Astrocyte of the spinal cord (primary cell): ENCODE measurements around the gene SSR1.

Experiments
- DNase-seq: peaks from one replicate; pipeline ENCODE4 v3.0.0; 2011; ENCODE audit warnings: low read depth, low spot score
- H3K4me3 ChIP-seq: 2 replicates; pipeline ENCODE4 v1.5.1; 2011; ENCODE audit warnings: low read depth, mild to moderate bottlenecking, low read length, moderate library complexity
- in situ Hi-C: cut with HindIII; loops from 2 replicates; pipeline ENCODE4 v1.10.0; 2017; ENCODE audit warnings: low sequenced_read_pairs
- TF ChIP-seq, protein P1 (sequence below): IDR thresholded peaks from 2 replicates; pipeline ENCODE4 v1.5.1; 2012; ENCODE audit warnings: low read depth, mild to moderate bottlenecking, low read length, inconsistent platforms

Gene SSR1

DNA sequence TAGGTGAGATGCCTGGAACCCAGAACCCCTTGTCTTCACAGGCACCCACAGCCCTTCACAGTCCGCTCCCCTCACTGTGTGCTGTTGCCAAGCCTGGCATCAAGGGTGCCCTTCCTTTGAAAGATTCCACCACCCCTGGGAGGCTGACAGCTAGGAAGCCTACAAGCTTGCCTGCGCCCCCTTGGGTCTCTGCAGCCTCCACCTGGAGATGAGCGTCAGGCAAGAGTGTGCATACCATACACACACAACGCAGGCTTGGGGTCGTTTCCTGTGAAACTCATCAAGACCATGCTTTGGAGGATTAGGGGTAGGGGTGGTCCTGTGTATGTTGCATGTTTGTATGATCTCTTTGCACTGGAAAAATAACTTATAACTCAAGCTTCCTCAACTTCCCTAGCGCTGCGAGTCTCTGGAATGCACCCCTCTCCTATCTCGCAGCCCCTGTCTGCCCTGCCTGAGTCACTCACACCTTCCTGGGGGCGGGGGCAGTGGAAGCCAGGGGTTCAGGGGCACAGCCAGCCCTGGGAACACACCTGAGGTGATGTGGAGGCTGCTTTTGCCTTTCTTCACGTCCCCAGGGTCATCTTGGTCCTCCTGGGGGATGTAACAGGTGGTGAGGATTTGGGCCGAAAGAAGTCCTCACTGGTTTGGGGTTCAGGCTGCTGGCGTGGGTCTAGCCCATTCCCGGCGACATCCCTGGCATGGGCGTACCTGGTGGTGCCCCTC is 67.2 kb downstream of the SSR1 start:
- in situ Hi-C loops, result no loop called here
- H3K4me3 ChIP-seq, result no peak overlapping the region
- TF ChIP-seq, protein P1, sequence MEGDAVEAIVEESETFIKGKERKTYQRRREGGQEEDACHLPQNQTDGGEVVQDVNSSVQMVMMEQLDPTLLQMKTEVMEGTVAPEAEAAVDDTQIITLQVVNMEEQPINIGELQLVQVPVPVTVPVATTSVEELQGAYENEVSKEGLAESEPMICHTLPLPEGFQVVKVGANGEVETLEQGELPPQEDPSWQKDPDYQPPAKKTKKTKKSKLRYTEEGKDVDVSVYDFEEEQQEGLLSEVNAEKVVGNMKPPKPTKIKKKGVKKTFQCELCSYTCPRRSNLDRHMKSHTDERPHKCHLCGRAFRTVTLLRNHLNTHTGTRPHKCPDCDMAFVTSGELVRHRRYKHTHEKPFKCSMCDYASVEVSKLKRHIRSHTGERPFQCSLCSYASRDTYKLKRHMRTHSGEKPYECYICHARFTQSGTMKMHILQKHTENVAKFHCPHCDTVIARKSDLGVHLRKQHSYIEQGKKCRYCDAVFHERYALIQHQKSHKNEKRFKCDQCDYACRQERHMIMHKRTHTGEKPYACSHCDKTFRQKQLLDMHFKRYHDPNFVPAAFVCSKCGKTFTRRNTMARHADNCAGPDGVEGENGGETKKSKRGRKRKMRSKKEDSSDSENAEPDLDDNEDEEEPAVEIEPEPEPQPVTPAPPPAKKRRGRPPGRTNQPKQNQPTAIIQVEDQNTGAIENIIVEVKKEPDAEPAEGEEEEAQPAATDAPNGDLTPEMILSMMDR, result no peak
- DNase-seq, result no peak

DNA sequence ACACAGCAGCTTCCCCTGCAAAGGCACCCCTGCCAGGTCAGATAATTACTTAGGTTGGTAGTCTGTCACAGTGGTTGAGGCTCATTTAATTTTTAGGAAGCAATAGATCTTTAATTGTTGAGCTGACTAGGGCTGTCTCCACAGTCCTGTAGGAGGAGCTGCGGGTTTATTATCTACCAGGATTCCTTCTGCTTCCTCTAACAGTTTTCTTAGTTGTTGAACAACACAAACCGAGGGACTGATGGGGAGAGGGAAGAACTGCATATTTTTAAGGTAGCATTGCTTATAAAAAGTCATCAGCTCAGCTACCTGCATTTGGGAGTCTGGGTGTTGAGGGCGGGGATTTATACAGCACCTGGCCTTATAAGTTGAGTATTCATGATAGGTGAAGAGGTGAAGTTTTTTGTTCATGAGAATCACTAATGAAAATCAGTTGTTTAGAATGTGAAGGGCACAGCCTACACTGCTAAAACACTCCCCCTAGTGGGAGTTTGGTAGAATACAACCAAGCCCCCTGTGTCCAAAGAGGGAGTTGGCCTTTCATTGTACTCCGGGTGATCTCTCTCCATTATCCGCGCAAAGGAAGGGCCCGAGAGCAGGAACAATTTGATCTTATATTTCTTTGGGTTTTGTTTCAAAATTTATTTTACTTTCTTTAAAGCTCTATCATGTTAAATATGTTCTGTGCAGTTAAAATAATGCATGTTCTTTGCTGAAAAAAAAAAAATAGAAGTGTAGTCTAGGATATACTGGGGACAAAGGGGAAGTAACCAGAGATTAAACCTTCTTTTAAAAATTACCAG is 69.6 kb downstream of the SSR1 start:
- DNase-seq, result peak; percentile 71
- in situ Hi-C loops, result no loop called here
- no peak overlapping the region for H3K4me3 ChIP-seq
- TF ChIP-seq, protein P1, result peak; percentile 87

DNA sequence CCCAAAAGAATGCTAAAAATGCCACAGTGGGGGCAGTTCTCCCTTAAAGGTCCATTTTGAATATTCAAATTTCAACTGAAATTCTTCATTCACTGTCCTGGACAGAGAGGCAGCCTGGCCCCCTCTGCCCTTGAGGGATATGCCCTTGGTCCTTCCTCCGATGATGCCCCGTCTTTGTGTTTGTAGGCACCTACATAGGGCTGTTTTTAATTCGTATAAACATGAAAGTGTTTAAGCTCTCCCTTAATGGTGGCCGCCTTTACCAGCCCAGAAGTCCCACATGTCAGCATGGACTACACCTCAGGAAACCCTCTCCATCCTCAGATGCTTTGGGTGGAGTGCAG is 70.2 kb downstream of the SSR1 start:
- in situ Hi-C loops, result no loop called here
- no peak overlapping the region for H3K4me3 ChIP-seq
- TF ChIP-seq, protein P1, result no peak
- no peak for DNase-seq

DNA sequence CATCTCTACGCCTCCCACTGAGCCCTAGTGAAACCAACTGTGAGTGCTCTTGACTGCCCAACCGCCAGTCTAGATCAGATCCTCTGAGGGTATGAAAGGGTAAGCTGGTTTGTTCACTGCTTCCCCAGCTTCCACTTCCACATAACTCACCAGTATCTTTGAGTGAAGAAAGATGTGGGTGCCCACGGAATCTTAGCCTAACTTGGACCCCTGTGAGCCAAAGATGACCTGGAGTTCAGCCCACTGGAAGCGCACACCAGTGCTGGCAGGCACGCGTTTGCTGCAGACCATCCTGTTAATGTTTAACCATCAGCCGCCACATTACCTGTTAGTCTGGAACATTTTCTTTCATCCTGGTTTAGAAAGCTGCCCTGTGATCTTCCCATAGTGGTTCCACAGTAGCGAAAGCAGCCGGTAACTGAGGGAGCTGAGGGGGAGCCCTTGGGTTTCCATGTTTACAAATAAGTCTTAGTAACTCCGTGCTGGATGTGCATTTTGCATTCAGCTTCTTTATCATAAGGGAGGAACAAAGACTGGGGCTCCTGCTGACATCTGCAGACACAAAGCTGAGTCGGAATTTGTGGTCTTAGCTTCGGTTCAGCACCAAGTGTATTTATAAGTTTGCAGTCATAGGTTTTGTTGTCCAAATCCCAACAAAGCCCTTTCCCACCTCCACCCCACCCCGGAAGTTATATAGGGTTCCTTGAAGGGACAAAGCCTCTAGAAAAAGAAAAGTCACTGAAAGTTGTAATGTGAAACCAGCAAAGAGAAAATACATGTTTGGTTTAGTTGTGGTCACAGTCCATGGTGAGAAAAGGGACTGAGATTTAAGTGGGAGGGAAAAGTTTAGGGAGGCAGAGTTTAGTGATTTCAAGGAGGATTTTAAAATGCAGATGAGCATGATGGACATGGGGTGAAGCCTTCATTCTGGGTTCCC is 71.0 kb downstream of the SSR1 start:
- DNase-seq, result peak; percentile 52
- in situ Hi-C loops, result no loop called here
- H3K4me3 ChIP-seq, result no peak overlapping the region
- TF ChIP-seq, protein P1, result no peak

DNA sequence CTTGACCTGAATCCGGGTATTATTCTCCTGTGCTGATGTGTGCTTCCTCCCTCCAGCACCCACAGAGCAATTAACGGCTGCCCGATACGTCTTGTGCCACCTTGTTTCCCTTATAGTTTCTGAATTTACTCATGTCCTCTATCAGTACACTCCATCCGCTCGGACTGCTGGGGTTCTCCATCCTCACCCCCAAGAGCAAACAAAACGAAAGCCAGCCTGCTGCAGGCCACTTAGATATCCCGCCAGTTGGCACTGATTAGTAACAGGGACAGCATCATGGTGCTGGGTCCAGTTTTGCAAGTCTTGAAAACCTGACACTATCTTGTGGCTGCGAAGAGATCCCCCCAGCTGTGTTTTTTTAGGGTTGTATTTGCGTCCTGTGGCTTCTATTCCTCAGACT is 71.8 kb downstream of the SSR1 start:
- in situ Hi-C loops, result no loop called here
- TF ChIP-seq, protein P1, result no peak
- no peak for DNase-seq
- no peak overlapping the region for H3K4me3 ChIP-seq

DNA sequence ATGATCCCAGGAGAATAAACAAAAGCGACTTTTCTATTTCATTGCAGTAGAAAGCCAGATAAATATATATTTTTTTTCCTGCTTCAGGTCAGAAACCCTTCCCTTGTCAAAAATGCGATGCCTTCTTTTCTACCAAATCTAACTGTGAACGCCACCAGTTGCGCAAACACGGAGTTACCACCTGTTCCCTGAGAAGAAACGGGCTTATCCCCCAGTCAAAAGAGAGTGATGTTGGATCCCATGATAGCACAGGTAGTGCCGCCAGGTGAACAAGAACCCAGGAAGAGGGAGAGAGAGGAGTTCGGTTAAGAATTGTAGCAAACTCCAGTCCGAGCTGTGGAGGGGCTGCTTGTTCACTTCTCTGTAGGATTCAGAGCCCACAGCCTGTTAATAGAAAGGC is 72.6 kb downstream of the SSR1 start:
- no peak for DNase-seq
- in situ Hi-C loops, result no loop called here
- H3K4me3 ChIP-seq, result no peak overlapping the region
- TF ChIP-seq, protein P1, result no peak
